ENCODE data around the gene ABHD17A.

The ABHD17A gene

DNA sequence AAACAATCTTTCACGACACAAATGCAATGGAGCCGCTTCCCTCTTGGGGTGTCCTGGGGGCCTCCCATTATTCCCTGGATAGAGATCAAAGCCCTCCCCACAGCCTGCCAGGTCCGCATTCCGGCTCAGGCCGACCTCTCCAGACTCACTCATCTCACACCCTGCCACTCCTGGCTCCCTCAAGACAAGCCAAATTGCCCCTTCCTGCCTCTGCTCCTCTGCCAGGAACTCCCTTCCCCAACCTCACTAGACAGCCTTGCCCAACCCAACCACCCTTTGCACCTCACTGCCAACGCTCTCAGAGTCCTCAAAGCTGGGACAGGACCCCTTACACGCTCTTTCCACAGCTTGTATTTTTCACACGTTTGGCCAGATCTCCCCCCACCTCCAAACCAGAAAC, 1.5 kb downstream of the ABHD17A start:
- no peak for TF ChIP-seq CREB1 (IDR thresholded peaks at IDR 0.05; ENCODE audit: low read depth)
- TF ChIP-seq RAD21 (IDR thresholded peaks at IDR 0.05; ENCODE audit: low read depth), result no peak
- TF ChIP-seq CEBPB (IDR thresholded peaks at IDR 0.05), result no peak
- TF ChIP-seq ZBTB7A (IDR thresholded peaks at IDR 0.05; ENCODE audit: low read depth), result no peak
- TF ChIP-seq TAF1 (IDR thresholded peaks at IDR 0.05; ENCODE audit: low read depth), result no peak
- TF ChIP-seq YY1 (IDR thresholded peaks at IDR 0.05; ENCODE audit: low read depth), result no peak
- TF ChIP-seq NFIC (IDR thresholded peaks at IDR 0.05), result no peak
- TF ChIP-seq EGR1 (IDR thresholded peaks at IDR 0.05), result no peak
- no peak for TF ChIP-seq TEAD4 (IDR thresholded peaks at IDR 0.05)
- no peak for TF ChIP-seq EP300 (IDR thresholded peaks at IDR 0.05; ENCODE audit: borderline replicate concordance)
- TF ChIP-seq TCF12 (IDR thresholded peaks at IDR 0.05; ENCODE audit: low read depth), result no peak
- TF ChIP-seq FOXM1 (IDR thresholded peaks at IDR 0.05; ENCODE audit: borderline replicate concordance, low read depth), result no peak
- TF ChIP-seq, protein P1, sequence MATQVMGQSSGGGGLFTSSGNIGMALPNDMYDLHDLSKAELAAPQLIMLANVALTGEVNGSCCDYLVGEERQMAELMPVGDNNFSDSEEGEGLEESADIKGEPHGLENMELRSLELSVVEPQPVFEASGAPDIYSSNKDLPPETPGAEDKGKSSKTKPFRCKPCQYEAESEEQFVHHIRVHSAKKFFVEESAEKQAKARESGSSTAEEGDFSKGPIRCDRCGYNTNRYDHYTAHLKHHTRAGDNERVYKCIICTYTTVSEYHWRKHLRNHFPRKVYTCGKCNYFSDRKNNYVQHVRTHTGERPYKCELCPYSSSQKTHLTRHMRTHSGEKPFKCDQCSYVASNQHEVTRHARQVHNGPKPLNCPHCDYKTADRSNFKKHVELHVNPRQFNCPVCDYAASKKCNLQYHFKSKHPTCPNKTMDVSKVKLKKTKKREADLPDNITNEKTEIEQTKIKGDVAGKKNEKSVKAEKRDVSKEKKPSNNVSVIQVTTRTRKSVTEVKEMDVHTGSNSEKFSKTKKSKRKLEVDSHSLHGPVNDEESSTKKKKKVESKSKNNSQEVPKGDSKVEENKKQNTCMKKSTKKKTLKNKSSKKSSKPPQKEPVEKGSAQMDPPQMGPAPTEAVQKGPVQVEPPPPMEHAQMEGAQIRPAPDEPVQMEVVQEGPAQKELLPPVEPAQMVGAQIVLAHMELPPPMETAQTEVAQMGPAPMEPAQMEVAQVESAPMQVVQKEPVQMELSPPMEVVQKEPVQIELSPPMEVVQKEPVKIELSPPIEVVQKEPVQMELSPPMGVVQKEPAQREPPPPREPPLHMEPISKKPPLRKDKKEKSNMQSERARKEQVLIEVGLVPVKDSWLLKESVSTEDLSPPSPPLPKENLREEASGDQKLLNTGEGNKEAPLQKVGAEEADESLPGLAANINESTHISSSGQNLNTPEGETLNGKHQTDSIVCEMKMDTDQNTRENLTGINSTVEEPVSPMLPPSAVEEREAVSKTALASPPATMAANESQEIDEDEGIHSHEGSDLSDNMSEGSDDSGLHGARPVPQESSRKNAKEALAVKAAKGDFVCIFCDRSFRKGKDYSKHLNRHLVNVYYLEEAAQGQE (IDR thresholded peaks at IDR 0.05; ENCODE audit: low read depth), result no peak
- TF ChIP-seq, protein P2, sequence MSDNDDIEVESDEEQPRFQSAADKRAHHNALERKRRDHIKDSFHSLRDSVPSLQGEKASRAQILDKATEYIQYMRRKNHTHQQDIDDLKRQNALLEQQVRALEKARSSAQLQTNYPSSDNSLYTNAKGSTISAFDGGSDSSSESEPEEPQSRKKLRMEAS (IDR thresholded peaks at IDR 0.05), result no peak
- TF ChIP-seq, protein P3, sequence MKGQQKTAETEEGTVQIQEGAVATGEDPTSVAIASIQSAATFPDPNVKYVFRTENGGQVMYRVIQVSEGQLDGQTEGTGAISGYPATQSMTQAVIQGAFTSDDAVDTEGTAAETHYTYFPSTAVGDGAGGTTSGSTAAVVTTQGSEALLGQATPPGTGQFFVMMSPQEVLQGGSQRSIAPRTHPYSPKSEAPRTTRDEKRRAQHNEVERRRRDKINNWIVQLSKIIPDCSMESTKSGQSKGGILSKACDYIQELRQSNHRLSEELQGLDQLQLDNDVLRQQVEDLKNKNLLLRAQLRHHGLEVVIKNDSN (IDR thresholded peaks at IDR 0.05), result no peak

DNA sequence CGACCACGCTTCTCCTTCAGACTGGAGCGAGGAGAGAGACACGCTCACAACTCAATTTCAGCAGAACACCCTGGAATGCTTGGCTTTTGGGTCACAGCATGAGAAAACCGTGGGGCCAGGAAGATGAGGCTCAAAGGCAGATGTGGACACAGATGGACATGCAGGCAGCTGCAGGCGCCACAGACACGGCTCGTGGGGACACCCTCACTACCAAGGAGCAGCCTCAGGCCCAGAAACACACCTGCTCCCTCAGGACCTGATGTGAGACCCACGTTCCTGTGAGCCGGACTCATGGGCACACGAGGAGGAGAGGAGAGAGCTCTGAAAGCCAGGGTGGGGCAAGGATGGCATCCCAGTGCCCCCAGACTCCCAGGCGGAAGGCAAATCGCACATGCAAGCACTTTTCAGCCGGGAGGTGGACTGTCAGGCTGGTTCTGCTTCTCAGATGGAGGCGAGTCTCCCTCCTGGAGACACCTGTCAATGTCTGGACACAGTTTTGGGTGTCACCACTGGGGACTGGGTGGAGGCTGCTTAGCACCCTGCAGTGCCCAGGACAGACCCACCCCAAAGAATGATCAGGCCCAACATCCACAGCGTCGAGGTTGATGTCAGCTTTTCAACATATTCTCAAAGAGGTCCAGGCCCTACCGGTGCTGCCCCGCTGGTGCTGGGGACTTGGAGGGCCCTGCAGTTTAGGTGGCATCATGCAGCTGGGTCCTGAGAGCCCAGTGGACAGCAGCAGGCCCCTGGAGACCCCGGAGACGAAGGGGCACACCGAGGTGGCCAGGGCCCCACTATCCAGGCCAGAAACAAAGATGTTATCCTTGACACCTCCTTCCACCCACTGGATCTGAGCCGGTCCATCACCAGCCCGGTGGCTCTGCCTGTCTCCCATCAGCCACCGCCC, 2.3 kb downstream of the ABHD17A start:
- TF ChIP-seq CREB1 (IDR thresholded peaks at IDR 0.05; ENCODE audit: low read depth) (no peak), EGR1 (IDR thresholded peaks at IDR 0.05) (no peak), TEAD4 (IDR thresholded peaks at IDR 0.05) (no peak), EP300 (IDR thresholded peaks at IDR 0.05; ENCODE audit: borderline replicate concordance) (no peak), TCF12 (IDR thresholded peaks at IDR 0.05; ENCODE audit: low read depth) (no peak), YY1 (IDR thresholded peaks at IDR 0.05; ENCODE audit: low read depth) (no peak), NFIC (IDR thresholded peaks at IDR 0.05) (no peak), TAF1 (IDR thresholded peaks at IDR 0.05; ENCODE audit: low read depth) (no peak), RAD21 (IDR thresholded peaks at IDR 0.05; ENCODE audit: low read depth) (no peak), FOXM1 (IDR thresholded peaks at IDR 0.05; ENCODE audit: borderline replicate concordance, low read depth) (no peak), CEBPB (IDR thresholded peaks at IDR 0.05) (no peak), ZBTB7A (IDR thresholded peaks at IDR 0.05; ENCODE audit: low read depth) (no peak)
- TF ChIP-seq, protein P3 (IDR thresholded peaks at IDR 0.05), result no peak
- TF ChIP-seq, protein P1 (IDR thresholded peaks at IDR 0.05; ENCODE audit: low read depth), result no peak
- TF ChIP-seq, protein P2 (IDR thresholded peaks at IDR 0.05), result no peak

DNA sequence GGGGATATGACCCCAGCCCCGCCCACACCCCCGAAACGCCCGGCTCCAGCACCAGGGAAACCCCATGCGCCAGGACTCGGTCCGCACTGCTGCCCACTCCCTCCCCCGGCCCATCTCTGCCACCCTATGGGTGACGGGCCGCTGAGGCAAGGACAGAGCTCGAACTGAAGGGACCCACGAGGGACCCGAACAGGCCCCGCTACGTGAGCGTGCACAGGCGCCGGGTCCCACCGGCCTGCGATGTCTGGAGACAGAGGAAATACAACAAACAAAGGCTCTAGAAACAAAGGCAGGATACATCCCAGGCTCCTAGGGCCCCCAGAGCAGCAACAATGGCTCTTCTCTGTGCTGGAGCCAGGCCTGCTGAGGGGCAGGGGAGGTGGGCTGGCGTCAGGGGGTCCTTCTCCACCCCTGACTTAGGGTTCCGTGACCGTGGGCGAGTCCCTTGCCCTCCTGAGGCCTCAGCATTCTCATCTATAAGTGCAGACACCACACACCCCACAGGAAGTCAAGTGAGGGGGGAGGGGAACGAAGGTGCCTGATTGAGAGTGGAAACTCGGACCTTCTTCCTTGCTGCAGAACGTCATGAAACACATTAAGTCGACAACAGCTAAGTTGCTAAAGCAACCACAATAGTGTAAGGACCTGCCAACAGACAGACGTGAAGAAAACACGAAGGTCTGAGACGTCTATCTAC, 3.1 kb downstream of the ABHD17A start:
- TF ChIP-seq TAF1 (IDR thresholded peaks at IDR 0.05; ENCODE audit: low read depth), result no peak

DNA sequence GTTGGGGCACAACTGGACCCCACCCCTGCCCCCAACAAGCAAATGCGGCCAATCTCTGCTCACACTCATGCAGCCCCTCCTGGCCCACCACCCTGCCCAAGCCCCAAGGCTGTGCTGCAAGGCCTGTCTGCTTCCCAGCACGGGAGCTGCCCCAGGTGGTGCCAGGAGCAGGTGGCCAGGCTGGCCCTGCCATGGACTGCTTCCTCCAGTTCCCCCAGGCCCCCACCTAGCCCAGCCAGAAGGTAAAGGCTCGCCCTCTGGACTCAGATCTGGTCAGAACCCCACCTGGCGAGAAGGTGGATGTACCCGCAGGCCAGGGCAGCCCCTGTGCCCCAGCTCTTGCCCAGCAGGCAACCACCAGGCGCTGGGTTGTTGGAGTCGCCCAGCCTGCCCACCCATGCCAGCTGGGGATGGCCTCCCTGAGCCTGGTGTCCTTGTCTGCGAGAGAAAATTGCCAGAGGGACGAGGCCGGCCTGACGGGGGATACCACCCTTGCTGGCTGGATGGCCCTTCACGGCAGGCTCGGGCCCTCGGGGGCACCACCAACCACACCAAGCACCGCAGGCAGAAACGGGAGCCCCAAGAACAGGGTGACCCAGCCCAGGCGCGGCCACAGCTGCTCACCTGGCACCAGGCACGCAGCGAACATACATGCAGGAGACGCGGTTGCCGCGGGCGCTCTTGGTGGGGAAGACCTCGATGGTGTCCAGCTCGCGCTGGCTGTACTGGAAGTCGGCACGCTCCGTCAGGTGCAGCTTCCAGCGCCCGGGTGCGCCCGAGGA, 4.5 kb downstream of the ABHD17A start:
- TF ChIP-seq CEBPB (IDR thresholded peaks at IDR 0.05) (no peak), EGR1 (IDR thresholded peaks at IDR 0.05) (no peak), TCF12 (IDR thresholded peaks at IDR 0.05; ENCODE audit: low read depth) (no peak), RAD21 (IDR thresholded peaks at IDR 0.05; ENCODE audit: low read depth) (no peak), FOXM1 (IDR thresholded peaks at IDR 0.05; ENCODE audit: borderline replicate concordance, low read depth) (no peak), TAF1 (IDR thresholded peaks at IDR 0.05; ENCODE audit: low read depth) (no peak), ZBTB7A (IDR thresholded peaks at IDR 0.05; ENCODE audit: low read depth) (no peak), TEAD4 (IDR thresholded peaks at IDR 0.05) (no peak), CREB1 (IDR thresholded peaks at IDR 0.05; ENCODE audit: low read depth) (no peak), EP300 (IDR thresholded peaks at IDR 0.05; ENCODE audit: borderline replicate concordance) (no peak), YY1 (IDR thresholded peaks at IDR 0.05; ENCODE audit: low read depth) (no peak), NFIC (IDR thresholded peaks at IDR 0.05) (no peak)
- TF ChIP-seq, protein P2 (IDR thresholded peaks at IDR 0.05), result no peak
- TF ChIP-seq, protein P3 (IDR thresholded peaks at IDR 0.05), result no peak
- TF ChIP-seq, protein P1 (IDR thresholded peaks at IDR 0.05; ENCODE audit: low read depth), result no peak

Measured in Ishikawa (cell line).